GM18861 (cell line): ENCODE data around the gene SLC6A8.
"Not testable (repeated sequence)": the region's sequence is repeated elsewhere in the genome, so short reads cannot be mapped to it uniquely, and the experiment has no call there.

Experiments used
- ATAC-seq: cut with Tn5 transposase; IDR thresholded peaks from one replicate; pipeline ENCODE4 v1.9.1; 2021; ENCODE audit not compliant: unreplicated experiment

SLC6A8 gene

DNA sequence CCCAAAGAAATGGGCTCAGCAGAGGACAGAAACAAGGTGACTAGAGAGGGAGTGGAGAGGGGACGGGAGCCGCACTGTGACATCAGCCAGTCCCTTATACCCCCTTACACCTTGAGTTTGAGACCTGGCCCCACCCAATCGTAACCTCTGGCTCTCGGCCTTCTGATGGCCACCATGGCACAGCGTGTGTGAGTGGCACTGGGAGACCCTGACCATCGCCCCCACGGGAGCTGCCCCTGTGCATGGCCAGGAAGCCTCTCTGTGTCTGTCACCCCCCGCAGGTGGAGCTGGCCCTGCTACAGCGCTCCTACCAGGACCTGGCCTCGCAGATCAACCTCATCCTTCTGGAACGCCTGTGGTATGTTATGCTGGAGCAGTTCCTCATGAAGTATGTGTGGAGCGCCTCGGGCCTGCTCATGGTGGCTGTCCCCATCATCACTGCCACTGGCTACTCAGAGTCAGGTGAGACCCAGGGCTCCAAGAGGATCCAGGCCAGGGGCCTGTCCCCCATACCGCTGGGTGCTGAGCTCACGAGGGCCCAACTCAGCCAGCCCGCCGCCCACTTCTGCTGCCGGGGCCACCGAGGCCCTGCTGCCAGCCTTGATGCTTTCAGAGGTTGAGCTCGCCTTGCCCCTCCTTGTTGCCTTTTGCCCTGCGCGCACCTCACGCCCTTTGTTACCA is 41.4 kb downstream of the SLC6A8 start:
- no peak for ATAC-seq

DNA sequence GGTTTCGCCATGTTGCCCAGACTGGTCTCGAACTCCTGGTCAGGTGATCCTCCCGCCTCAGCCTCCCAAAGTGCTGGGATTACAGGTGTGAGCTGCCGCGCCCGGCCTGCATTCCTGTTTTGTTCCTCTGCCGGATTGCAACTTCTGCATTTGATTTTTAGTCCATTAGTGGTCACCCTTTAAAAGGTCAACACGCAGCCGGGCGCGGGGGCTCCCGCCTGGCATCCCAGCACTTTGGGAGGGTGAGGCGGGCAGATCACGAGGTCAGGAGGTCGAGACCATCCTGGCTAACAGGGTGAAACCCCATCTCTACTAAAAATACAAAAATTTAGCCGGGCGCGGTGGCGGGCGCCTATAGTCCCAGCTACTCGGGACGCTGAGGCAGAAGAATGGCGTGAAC is 42.4 kb downstream of the SLC6A8 start:
- not testable (repeated sequence) for ATAC-seq

DNA sequence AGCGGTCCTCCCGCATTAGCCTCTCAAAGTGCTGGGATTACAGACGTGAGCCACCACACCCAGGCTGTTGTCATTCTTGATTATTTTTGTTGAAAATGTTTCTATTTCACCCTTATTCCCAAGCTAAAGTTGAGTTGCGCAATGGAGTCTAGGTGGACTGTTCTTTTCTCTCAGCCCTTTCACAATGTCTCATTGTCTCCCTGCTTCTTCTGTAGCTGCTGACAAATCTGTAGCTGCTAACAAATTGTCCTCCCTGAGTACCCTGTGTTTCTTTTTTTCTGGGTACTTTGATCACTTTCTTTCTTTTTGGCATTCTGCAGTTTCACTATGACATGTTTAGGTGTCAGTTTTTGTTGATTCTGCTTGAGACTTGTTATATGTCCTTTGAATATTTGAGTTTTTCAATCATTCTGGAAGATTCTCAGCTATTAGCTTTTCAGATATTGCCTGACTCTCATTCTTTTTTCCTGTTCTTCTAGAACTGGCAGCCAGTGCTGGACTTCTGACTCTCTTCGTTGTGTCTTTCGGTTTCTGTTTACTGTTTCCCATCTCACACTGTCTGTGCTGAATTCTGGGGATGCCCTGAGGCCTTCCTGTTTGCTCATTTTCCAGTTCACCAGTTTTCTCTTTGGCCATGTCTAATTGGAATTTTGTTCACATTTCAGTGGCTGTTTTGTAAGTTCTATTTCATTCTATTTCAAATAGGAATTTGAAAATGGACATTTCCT is 43.6 kb downstream of the SLC6A8 start:
- no peak for ATAC-seq

DNA sequence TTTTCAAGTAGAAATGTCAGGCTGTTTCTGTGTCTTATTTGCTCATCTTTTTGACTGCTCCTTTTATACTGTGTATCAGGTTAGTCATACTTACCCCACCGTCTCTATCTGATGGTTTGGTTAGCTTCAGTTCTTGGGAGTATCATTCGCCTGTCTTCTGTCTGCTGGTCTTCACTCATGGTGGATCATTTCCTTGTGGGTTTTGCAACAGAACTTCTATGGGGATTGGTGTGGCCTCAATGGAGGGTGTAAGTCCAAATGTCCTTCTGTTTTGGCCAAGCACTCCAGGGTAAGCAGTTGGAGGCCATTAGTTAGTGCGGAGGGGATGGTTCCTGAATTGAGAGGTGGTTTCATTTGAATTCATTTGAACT is 44.1 kb downstream of the SLC6A8 start:
- ATAC-seq, result no peak

DNA sequence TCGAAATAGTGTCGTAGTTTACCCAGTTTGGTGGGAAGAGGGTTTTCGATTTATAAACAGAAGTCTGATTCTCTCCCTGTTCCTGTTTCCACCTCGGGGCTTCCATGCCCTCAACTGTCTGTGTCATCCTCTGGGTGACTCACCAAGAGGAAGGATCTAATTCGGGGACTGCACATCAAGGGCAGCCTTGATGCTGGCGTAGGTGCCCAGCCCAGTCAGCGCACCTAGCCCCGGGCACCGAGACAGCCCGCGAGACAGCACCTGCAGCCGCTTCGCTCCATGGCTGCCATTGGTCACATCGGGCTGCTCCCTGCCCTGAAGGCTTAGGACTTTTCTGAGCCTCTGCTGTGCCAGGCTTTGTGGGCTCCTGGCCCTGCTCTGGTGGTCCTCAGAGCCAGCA is 44.7 kb downstream of the SLC6A8 start:
- ATAC-seq, result no peak

DNA sequence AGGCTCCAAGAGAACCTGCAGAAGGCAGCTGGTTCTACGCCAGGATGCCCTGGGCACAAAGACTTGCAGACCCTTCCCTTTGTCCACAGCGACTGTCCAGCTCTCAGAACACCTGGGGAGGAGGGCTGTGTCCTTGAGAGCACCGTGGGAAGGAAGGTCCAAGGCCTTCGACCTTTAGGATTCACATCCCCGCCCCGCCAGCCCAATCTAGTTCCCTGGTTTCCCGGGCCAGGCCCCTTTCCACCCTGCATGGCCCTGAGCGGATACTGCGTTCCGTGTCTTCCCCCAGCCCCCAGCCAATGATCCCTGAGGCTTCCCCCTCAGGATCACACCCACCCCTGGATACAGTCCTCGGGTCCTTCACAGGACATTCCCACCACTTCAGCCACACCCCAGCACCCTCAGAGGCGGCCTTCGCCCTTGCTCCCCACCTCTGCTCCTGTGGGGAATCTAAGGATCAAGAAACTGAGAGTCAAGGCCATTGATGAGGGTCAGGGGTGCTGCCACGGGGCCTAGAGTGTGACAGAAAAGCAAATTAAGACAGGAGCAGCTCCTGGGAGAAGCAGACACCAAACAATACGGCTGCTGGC is 46.0 kb downstream of the SLC6A8 start:
- ATAC-seq, result no peak

DNA sequence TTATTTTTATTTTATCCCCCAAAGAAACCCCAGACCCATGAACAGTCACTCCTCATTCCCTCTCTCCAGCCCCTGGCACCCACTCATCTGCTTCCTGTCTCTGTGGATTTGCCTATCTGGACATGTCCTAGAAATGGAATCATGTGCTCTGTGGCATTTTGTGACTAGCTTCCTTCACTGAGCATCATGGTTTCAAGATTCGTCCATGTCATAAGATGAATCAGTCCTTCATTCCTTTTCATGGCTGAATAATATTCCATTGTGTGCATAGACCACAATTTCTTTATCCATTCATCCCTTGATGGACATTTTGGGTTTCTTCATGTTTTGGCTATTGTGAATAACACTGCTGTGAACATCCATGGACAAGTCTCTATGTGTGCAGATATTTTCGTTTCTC is 47.1 kb downstream of the SLC6A8 start:
- no peak for ATAC-seq

DNA sequence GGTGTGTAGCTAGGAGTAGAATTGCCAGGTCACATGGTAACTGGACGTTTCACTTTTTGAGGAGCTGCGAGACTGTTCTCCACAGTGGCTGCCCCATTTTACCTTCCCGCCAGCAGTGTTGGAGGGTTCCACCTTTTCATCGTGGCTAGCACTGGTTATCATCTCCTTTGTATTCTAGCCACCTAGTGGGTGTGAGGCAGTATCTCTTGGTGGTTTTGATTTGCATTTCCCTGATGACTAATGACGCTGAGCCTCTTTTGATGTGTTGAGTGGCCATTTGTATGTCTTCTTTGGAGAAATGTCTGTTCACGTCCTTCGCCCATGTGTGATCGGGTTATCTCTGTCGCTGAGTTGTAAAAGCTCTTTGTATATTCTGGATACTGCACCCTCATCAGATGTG is 47.5 kb downstream of the SLC6A8 start:
- no peak for ATAC-seq

DNA sequence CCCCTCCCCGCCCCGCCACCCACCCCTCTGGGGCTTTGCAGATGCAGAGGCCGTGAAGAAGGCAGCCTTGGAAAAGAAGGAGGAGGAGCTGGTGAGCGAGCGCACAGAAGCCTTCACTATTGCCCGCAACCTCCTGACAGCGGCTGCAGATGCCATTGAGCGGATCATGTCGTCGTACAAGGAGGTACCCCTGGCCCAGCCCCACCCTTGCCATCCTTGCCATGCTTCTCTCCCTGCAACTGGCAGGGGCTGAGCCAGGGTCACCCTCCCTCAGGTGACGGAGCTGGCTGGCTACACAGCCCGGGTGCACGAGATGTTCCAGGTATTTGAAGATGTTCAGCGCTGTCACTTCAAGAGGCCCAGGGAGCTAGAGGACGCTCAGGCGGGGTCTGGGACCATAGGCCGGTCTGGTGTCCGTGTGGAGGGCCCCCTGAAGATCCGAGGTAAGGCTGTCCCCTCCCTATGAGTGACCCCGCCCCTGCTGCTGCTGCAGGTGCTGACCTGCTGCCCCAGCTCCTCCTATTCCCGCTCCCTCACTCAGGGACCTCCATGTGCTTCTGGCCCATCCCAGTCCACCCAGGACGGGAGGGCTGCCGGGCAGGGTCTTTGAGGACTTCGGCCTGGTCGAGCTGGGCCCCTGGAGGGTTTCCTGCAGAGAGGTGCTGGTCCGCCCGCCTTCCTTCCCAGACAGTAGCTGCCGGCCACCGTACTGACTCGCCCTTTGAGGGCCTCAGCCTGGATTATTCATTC is 48.5 kb downstream of the SLC6A8 start:
- no peak for ATAC-seq

DNA sequence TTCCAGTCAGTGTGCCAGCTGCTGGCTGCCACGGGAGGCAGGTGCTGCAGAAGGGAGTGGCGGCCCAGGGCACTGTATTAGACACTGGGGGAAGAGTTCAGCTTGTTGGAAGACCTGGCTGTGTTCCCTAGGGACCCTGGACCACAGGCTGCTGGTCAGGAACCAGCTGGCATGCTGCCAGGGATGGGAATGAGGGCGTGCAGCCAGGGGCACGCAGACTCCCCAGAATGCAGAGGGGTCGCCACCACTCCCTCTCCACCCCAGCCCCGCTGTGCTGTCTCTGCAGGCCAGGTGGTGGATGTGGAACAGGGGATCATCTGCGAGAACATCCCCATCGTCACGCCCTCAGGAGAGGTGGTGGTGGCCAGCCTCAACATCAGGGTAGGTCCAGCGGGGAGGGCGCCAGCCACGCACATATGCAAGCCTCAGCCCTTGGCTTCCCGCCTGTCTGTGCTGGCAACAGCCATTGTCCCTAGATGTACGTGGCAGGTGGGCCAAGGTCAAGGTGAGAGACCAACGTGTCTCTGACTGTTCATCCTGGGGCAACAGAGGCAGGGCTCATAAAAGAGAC is 49.2 kb downstream of the SLC6A8 start:
- ATAC-seq, result no peak

DNA sequence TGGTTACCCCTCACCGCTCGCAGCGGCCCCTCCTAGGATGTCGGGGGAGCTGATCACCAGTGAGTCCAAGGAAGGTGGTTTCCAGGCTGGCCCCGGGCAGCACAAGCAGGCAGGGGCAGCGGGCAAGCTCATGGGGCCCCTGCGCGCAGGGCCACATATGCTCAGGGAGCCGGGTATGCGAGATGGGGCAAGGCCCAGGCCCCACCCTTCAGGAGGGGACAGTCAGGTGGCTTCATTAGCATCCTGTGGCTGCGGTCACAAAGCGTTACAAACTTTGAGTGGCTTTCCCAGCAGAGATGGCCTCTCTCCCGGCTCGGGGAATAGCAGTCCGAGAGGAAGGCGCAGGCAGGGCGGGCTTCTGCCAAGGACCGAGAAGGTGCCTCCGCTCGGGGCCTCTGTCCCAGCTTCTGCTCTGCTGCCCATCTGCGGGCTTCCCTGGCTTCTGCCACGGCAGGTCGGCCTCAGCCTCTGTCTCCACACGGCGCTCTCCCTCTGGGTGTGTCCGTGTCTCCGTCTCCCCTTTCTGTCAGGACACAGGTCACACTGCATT is 50.4 kb downstream of the SLC6A8 start:
- ATAC-seq, result no peak

DNA sequence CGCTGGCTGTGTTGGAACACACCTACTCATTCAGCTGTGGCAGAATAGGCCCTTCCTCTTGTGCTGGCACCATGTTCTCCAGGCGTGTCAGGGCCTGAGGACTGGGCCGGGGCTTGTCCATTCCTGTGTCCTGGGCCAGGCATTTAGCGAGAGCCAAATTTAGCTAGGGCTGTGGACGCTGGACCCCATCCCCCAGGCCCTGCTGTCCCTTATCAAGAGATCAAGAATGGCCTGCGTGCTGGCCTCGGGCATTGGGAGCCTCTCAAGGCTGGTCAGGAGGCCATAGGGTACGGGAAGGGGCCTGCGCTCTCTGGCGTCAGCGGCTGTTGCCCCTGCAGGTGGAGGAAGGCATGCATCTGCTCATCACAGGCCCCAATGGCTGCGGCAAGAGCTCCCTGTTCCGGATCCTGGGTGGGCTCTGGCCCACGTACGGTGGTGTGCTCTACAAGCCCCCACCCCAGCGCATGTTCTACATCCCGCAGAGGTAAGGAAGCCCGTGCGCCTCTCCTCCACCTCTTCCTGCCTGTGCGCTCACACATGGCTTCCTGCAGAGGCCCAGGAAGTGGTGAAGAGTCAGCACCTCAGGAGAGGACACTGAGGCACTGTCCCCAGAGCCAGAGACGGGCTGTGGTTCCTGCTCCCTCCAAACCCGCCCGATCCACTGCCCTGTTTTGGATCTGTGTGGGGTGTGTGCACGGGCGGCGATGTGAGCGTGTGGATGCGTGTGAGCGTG is 52.2 kb downstream of the SLC6A8 start:
- ATAC-seq, result no peak

DNA sequence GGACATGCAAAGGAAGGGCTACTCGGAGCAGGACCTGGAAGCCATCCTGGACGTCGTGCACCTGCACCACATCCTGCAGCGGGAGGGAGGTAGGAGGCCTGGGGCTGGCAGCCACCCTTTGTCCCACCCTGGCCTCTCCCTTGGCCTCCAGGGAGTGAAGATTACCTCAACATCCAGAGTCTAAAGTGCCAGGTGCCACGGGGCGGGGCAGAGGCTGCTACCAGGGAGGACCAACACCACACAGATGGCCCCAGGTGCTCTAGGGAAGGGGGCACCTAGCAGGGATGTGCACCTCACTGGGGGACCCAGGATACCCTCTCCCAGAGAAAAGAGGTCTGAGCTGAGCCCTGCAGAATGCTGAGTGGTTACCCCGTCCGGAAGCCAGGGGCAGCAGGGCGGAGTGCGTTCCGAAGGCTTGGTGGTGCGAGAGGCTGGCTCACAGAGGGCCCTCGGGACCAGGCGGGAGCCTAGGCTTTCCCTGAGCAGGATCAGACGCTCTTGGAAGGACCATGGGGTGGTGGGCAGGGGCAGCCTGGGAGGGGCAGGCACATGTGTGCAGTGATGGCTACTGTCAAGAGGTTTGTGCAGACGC is 53.0 kb downstream of the SLC6A8 start:
- no peak for ATAC-seq

DNA sequence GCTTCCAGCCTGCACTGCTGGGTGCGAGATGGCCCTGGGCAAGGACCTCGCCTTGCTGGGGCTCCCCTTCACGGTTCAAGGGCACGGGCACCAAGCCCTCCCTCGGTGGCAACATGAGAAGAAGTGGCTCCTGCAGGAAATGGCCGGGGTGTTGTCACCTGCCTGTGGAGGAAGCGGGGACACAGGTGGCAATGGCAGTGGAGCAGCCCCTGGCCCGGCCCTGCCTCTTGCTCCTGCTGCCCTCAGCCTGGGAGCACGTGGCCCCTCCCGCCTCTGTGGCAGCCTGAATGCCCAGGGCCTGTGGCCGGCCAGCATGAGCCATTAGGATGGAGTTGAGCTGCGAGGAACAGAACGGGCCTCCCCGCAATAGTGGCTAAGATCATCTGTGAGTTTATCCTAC is 53.7 kb downstream of the SLC6A8 start:
- ATAC-seq, result no peak

DNA sequence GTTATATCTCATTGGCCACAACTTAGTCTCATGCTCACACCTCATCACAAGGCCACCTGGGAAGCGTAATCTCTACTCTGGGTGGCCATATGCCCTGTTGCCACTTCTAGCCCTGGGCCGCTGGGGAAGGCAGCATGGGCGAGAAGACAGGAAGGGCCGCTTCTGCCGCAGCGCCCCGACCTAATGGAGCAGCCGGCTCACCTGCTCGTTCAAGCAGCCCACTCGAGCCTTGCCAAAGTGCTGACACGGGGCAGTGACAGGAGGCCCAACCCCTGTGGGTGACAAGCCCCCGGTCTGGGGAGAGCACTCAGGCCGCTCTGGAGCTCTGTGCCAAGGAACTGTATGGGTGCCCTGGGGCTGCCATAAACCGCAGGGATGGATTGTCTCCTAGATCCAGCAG is 54.4 kb downstream of the SLC6A8 start:
- not testable (repeated sequence) for ATAC-seq

DNA sequence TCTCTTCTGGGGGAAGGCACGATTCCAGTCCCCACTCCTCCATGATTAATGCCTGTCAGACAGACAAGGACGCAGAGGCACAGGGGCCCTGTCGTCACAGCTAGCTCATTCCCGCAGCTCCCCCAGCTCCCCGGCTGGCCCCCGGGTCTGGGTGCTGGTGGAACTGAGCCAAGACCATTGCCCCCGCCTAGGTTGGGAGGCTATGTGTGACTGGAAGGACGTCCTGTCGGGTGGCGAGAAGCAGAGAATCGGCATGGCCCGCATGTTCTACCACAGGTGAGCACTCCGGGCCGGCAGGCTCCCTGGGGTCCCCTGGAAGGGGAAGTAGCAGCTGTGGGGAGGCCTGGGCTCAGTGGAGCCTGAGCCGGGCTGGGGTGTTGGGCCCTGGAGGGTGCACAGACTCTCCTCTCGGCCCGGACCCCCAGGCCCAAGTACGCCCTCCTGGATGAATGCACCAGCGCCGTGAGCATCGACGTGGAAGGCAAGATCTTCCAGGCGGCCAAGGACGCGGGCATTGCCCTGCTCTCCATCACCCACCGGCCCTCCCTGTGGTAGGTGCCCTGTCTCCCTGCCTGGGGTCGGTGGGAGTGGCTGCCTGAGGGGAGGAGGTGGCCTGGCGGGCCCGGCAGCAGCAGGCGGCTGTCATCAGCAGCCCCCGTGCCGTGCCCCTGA is 55.2 kb downstream of the SLC6A8 start:
- not testable (repeated sequence) for ATAC-seq

DNA sequence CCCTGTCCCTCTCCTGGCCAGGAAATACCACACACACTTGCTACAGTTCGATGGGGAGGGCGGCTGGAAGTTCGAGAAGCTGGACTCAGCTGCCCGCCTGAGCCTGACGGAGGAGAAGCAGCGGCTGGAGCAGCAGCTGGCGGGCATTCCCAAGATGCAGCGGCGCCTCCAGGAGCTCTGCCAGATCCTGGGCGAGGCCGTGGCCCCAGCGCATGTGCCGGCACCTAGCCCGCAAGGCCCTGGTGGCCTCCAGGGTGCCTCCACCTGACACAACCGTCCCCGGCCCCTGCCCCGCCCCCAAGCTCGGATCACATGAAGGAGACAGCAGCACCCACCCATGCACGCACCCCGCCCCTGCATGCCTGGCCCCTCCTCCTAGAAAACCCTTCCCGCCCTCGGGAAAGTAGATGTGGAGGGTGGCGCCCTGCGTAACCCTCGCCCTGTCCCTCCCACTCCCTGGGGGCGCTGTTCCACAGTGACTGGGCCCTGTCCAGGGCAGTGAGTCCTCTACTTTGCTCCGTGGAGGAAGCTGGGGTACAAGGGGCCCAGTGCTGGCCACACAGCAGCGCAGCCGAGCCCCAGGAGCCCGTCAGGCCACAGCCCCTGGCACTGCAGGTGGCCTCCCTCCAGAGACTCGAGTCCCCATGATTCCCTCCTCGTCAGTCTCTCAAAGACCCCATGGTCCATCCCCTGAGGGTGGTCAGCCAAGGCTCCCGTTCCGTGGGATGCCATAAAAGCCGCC is 55.9 kb downstream of the SLC6A8 start:
- ATAC-seq, result not testable (repeated sequence)

DNA sequence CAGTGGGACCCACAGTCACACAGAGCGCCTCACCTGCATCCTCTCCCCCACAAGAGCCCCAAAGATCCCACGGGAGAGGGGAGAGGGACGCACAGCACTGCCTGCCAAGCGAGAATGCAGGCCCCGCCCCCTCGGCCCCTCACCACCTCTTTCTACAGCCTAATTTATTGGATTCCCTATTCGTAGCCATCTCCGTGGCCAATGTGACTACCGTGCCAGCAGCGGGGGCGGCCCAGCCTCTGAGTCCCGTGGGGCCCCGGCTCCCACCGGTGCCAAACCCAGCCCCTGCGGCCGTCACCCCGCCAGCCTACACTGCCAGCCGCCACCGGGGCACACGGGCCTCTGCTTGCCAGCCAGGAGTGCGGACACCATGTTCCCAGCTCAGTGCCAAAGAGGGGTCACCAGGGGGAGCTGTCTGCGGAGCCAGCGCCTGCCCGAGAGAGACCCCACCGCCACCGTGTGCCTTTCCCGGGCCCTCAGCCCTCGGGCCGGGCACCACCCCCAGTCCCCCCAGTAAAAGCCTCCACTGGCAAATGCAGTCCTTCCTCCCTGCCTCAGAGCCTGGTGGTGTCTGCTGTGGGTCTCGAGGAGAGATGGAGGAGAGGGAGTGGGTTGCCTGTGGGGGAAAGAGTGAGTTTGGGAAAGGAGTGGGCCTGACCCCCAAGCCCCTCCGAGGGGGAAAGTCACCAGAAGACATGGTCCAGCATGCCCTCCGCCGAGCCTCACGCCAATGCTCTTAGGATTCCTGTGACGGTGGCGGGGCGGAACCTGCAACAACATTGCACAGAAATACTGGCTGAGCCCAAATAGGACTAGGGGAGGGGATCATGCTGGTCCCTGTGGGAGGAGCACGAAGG is 56.7 kb downstream of the SLC6A8 start:
- no peak for ATAC-seq
